HepG2 (cell line): ENCODE measurements around the gene MAFB. TPM values are rescaled to one million over a fixed set of nuclear protein-coding genes. Genes with fewer than 3 reads are reported as not detected.

Experiments used
- AKAP8 ChIP-seq: sonication (generic); formaldehyde crosslinking; IDR thresholded peaks from 2 replicates; pipeline ENCODE4 v1.5.1; 2020; ENCODE audit warnings: mild to moderate bottlenecking, missing genetic modification reagents
- ERF ChIP-seq: IDR thresholded peaks from 2 replicates; pipeline ENCODE4 v1.6.1; 2018; ENCODE audit warnings: missing biosample characterization, missing genetic modification reagents
- FOXM1 ChIP-seq: sonication (generic); formaldehyde crosslinking; IDR thresholded peaks from 2 replicates; pipeline ENCODE4 v1.5.0; 2020; ENCODE audit warnings: missing genetic modification reagents
- HMG20B ChIP-seq: conservative IDR thresholded peaks from 2 replicates; pipeline ENCODE4 v1.6.1; 2016; ENCODE audit warnings: missing genetic modification reagents, missing compliant biosample characterization
- JUNB ChIP-seq: sonication (generic); formaldehyde crosslinking; IDR thresholded peaks from 2 replicates; pipeline ENCODE4 v1.8.0; 2022; ENCODE audit warnings: missing genetic modification reagents, mild to moderate bottlenecking, borderline replicate concordance
- NFKB2 ChIP-seq: sonication (generic); formaldehyde crosslinking; IDR thresholded peaks from 2 replicates; pipeline ENCODE4 v1.4.0; 2020; ENCODE audit warnings: missing genetic modification reagents, borderline replicate concordance
- REPIN1 ChIP-seq: sonication (generic); formaldehyde crosslinking; IDR thresholded peaks from 2 replicates; pipeline ENCODE4 v1.8.0; 2022; ENCODE audit warnings: missing genetic modification reagents, low read depth, mild to moderate bottlenecking, borderline replicate concordance
- RFXAP ChIP-seq: sonication (generic); formaldehyde crosslinking; IDR thresholded peaks from 2 replicates; pipeline ENCODE4 v1.4.0; 2020; ENCODE audit warnings: missing genetic modification reagents, borderline replicate concordance
- ZNF143 ChIP-seq: sonication (generic); formaldehyde crosslinking; IDR thresholded peaks from 2 replicates; pipeline ENCODE4 v1.4.0; 2020; ENCODE audit warnings: missing genetic modification reagents
- ZNF556 ChIP-seq: sonication (generic); formaldehyde crosslinking; IDR thresholded peaks from 2 replicates; pipeline ENCODE4 v1.4.0; 2020; ENCODE audit warnings: mild to moderate bottlenecking, missing genetic modification reagents, borderline replicate concordance
- ZNF772 ChIP-seq: sonication (generic); formaldehyde crosslinking; IDR thresholded peaks from 2 replicates; pipeline ENCODE4 v1.5.0; 2020; ENCODE audit warnings: mild to moderate bottlenecking, missing genetic modification reagents
- polyA plus RNA-seq, 8 experiments: library from polyadenylated mRNA; depleted of rRNA in 3 of 8; stranded (reverse) in 7 of 8; unstranded in 1 of 8; fragments of >200 nt; fragmentation: Illumina TruSeq in 4 of 8; extraction: Trizol in 4 of 8; gene quantifications; 2 replicates each; pipeline versions ENCODE4 v1.2.1 to v1.2.3, GENCODE V29; 2011 to 2016; ENCODE audit warnings: low read depth in 4 of 8, missing spikeins in 1 of 8, mixed read lengths in 1 of 8; ENCODE audit not compliant: insufficient read depth in 1 of 8
- total RNA-seq, 5 experiments: library from RNA; depleted of rRNA; stranded (reverse); fragments of >200 nt; fragmentation: Illumina TruSeq; extraction: Trizol; gene quantifications; 2 replicates each; pipeline ENCODE4 v1.2.3, GENCODE V29; 2016; ENCODE audit warnings: low read depth in 1 of 5
- TF ChIP-seq, protein P1 (sequence below): sonication (generic); formaldehyde crosslinking; IDR thresholded peaks from 2 replicates; pipeline ENCODE4 v1.4.0; 2020; ENCODE audit warnings: missing genetic modification reagents
- TF ChIP-seq, protein P2 (sequence below): IDR thresholded peaks from 2 replicates; pipeline ENCODE4 v1.6.1; 2016; ENCODE audit warnings: missing genetic modification reagents, missing compliant biosample characterization
- TF ChIP-seq, protein P3 (sequence below): sonication (generic); formaldehyde crosslinking; IDR thresholded peaks from 2 replicates; pipeline ENCODE4 v1.4.0; 2020; ENCODE audit warnings: low read depth, mild to moderate bottlenecking, missing genetic modification reagents
- TF ChIP-seq, protein P4 (sequence below): sonication (generic); formaldehyde crosslinking; conservative IDR thresholded peaks from 2 replicates; pipeline ENCODE4 v1.4.0; 2020; ENCODE audit warnings: mild to moderate bottlenecking, missing genetic modification reagents, moderate library complexity
- TF ChIP-seq, protein P5 (sequence below): sonication (generic); formaldehyde crosslinking; IDR thresholded peaks from 2 replicates; pipeline ENCODE4 v1.5.1; 2020; ENCODE audit warnings: missing genetic modification reagents, mild to moderate bottlenecking, borderline replicate concordance
- TF ChIP-seq, protein P6 (sequence below): sonication (generic); formaldehyde crosslinking; IDR thresholded peaks from 2 replicates; pipeline ENCODE4 v1.5.0; 2020; ENCODE audit warnings: mild to moderate bottlenecking, missing genetic modification reagents, moderate library complexity

The MAFB gene
- total and polyA plus RNA-seq, 2 of the 13 experiments (the other 11 are each of a cell fraction or from before 2014, with no cell fraction given) = 0.08 to 0.11 TPM

DNA sequence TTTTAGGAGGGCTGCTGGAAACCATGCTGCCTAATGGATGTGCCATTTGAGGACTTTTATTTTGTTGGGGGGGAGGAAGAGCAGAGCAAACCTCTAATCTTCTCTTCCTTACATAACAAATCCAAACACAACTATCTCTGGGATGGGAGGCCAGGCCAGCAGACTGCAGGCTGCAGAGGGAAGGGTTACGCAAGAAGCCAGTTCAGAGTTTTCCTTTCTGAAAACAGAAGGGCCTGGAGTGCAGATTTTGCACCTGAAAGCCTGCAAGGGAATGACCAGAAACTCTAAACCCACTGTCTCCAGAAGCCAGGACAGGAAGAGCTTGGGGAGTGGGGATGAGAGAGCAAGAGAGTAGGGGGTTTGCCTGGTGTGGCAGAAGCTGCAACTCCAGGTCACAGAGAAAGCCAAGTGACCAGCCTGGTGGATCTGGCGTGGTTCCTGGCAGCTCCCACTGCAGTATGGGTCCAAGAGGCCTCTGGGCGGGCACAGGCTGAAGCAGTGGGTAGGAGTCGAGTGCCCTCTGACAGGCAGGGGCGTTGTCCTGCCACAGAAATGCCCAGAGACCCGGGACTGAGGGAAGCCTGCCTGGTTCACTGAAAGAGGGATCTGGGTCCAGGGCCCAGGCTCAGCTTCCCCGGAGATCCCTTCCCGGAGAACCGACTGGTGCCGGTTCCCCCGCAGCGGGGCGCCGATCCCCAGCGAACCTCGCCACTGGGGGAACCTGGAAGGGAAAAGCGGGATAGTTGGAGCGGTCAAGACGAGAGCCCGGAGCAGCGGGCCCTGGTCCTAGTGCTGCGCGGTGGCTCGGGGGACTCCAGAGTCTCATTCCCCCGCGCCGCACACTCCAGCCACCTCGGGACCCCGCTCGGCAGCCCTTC, 6.7 kb downstream of the MAFB start (continued):
- peak; percentile 76; the same call in 1 of the 2 replicates for TF ChIP-seq ZNF556 (CRISPR knock-in tag)
- 0 out of 2 replicates have a peak, but pooled peaks have one; percentile 6 for TF ChIP-seq NFKB2 (CRISPR knock-in tag)
- TF ChIP-seq, protein P1, sequence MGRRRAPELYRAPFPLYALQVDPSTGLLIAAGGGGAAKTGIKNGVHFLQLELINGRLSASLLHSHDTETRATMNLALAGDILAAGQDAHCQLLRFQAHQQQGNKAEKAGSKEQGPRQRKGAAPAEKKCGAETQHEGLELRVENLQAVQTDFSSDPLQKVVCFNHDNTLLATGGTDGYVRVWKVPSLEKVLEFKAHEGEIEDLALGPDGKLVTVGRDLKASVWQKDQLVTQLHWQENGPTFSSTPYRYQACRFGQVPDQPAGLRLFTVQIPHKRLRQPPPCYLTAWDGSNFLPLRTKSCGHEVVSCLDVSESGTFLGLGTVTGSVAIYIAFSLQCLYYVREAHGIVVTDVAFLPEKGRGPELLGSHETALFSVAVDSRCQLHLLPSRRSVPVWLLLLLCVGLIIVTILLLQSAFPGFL (CRISPR knock-in tag) = no peak
- TF ChIP-seq, protein P2, sequence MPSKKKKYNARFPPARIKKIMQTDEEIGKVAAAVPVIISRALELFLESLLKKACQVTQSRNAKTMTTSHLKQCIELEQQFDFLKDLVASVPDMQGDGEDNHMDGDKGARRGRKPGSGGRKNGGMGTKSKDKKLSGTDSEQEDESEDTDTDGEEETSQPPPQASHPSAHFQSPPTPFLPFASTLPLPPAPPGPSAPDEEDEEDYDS (CRISPR knock-in tag) = peak; percentile 42; the same call in 1 of the 2 replicates
- TF ChIP-seq, protein P3, sequence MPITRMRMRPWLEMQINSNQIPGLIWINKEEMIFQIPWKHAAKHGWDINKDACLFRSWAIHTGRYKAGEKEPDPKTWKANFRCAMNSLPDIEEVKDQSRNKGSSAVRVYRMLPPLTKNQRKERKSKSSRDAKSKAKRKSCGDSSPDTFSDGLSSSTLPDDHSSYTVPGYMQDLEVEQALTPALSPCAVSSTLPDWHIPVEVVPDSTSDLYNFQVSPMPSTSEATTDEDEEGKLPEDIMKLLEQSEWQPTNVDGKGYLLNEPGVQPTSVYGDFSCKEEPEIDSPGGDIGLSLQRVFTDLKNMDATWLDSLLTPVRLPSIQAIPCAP (CRISPR knock-in tag) = no peak
- no peak for TF ChIP-seq JUNB
- TF ChIP-seq REPIN1 = 0 out of 2 replicates have a peak, but pooled peaks have one; percentile 37
- no peak for TF ChIP-seq FOXM1 (CRISPR knock-in tag)
- TF ChIP-seq, protein P4, sequence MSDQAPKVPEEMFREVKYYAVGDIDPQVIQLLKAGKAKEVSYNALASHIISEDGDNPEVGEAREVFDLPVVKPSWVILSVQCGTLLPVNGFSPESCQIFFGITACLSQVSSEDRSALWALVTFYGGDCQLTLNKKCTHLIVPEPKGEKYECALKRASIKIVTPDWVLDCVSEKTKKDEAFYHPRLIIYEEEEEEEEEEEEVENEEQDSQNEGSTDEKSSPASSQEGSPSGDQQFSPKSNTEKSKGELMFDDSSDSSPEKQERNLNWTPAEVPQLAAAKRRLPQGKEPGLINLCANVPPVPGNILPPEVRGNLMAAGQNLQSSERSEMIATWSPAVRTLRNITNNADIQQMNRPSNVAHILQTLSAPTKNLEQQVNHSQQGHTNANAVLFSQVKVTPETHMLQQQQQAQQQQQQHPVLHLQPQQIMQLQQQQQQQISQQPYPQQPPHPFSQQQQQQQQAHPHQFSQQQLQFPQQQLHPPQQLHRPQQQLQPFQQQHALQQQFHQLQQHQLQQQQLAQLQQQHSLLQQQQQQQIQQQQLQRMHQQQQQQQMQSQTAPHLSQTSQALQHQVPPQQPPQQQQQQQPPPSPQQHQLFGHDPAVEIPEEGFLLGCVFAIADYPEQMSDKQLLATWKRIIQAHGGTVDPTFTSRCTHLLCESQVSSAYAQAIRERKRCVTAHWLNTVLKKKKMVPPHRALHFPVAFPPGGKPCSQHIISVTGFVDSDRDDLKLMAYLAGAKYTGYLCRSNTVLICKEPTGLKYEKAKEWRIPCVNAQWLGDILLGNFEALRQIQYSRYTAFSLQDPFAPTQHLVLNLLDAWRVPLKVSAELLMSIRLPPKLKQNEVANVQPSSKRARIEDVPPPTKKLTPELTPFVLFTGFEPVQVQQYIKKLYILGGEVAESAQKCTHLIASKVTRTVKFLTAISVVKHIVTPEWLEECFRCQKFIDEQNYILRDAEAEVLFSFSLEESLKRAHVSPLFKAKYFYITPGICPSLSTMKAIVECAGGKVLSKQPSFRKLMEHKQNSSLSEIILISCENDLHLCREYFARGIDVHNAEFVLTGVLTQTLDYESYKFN (CRISPR knock-in tag) = peak; percentile 86
- TF ChIP-seq, protein P5, sequence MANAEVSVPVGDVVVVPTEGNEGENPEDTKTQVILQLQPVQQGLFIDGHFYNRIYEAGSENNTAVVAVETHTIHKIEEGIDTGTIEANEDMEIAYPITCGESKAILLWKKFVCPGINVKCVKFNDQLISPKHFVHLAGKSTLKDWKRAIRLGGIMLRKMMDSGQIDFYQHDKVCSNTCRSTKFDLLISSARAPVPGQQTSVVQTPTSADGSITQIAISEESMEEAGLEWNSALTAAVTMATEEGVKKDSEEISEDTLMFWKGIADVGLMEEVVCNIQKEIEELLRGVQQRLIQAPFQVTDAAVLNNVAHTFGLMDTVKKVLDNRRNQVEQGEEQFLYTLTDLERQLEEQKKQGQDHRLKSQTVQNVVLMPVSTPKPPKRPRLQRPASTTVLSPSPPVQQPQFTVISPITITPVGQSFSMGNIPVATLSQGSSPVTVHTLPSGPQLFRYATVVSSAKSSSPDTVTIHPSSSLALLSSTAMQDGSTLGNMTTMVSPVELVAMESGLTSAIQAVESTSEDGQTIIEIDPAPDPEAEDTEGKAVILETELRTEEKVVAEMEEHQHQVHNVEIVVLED = peak; percentile 55; the same call in 1 of the 2 replicates
- TF ChIP-seq AKAP8 (CRISPR knock-in tag) = peak; percentile 33; the same call in 1 of the 2 replicates
- peak; percentile 66 for TF ChIP-seq ERF (CRISPR knock-in tag)
- TF ChIP-seq ZNF772 (CRISPR knock-in tag) = peak; percentile 42; the same call in 1 of the 2 replicates
- TF ChIP-seq ZNF143 (CRISPR knock-in tag) = peak; percentile 23; the same call in 1 of the 2 replicates
- TF ChIP-seq, protein P6, sequence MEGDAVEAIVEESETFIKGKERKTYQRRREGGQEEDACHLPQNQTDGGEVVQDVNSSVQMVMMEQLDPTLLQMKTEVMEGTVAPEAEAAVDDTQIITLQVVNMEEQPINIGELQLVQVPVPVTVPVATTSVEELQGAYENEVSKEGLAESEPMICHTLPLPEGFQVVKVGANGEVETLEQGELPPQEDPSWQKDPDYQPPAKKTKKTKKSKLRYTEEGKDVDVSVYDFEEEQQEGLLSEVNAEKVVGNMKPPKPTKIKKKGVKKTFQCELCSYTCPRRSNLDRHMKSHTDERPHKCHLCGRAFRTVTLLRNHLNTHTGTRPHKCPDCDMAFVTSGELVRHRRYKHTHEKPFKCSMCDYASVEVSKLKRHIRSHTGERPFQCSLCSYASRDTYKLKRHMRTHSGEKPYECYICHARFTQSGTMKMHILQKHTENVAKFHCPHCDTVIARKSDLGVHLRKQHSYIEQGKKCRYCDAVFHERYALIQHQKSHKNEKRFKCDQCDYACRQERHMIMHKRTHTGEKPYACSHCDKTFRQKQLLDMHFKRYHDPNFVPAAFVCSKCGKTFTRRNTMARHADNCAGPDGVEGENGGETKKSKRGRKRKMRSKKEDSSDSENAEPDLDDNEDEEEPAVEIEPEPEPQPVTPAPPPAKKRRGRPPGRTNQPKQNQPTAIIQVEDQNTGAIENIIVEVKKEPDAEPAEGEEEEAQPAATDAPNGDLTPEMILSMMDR (CRISPR knock-in tag) = 0 out of 2 replicates have a peak, but pooled peaks have one; percentile 17
- peak; percentile 73; the same call in 1 of the 2 replicates for TF ChIP-seq RFXAP (CRISPR knock-in tag)
- TF ChIP-seq HMG20B (CRISPR knock-in tag) = peak; percentile 60; the same call in 1 of the 2 replicates
